HG03439 (cell line): ENCODE results near the gene KIAA1549.
"Not testable (repeated sequence)": the region's sequence is repeated elsewhere in the genome, so short reads cannot be mapped to it uniquely, and the experiment has no call there.

ENCODE experiments used
- ATAC-seq: cut with Tn5 transposase; IDR thresholded peaks from one replicate; pipeline ENCODE4 v1.9.1; 2021; ENCODE audit warnings: mild to moderate bottlenecking, moderate library complexity; ENCODE audit not compliant: unreplicated experiment

KIAA1549 gene

DNA sequence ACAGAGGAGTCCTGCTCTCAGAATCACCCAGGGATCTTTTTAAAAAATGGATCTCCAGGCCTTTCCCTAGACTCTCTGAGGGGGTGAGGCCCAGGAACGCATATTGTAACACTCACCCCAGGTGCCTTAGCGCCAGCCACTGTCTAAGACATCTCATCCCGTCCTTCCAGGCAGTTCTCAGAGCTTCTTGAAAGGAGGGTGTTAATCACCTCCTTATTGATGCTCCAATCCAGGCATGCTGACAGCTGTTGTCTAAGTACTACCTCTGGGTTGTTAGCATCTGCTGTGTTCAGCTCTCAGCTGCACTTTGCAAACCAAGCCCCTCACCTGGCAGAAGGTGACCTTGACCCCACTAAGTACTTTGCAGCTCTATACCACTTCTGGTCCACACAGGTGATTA lies 36.0 kb downstream of the KIAA1549 start:
- ATAC-seq = no peak

DNA sequence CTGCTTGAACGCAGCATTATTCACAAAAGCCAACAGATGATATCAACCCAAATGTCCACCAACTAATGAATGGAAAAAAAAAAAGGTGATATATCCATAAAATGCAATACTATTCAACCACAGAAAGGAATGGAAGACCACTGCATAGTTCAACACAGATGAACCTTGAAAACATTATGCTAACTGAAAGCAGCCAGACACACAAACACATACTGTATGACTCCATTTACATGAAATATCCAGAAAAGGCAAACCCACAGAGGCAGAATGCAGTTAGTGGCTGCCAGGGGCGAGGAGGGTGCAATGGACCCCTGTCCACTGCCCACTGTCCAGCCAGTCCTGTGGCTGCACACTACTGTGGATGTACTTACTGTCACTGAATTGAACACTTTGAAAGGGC lies 36.6 kb downstream of the KIAA1549 start:
- no peak for ATAC-seq

DNA sequence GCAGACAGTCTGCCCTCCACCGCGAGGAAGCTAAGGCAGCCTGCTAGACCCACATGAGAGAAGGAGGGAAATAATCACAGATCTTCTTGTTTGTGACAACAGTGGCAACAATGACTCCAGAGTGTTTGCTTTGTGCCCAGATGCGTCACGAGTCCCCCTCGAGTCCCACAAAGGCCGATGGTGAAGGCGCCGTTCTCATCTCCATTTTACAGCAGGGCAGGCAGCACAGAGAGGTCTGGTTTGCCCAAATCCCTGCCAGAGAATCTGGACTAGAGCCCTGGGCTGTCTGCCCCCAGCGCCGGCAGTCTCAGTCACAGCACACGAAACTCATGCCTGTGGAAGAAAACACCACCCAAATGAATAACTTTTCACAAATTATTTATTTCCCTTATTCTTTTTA lies 38.1 kb downstream of the KIAA1549 start:
- no peak for ATAC-seq

DNA sequence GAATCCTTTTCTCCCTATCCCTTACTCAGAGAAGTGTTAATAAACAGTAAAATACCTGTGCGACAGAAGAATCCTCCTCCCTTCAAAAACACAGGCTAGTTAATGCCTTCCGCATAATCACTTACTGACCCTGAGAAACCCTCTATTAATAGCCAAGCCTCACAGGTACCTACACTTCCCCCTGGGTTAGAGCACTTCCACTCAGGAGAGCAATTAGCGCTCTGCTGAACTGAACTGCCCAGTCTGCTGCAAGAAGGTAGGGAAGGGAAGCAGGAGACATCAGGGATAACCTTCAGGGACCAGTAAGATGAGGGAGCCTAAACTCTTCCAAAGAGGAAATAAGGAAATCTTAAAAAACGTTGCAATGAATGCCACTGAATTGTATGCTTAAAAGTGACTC lies 39.6 kb downstream of the KIAA1549 start:
- no peak for ATAC-seq

DNA sequence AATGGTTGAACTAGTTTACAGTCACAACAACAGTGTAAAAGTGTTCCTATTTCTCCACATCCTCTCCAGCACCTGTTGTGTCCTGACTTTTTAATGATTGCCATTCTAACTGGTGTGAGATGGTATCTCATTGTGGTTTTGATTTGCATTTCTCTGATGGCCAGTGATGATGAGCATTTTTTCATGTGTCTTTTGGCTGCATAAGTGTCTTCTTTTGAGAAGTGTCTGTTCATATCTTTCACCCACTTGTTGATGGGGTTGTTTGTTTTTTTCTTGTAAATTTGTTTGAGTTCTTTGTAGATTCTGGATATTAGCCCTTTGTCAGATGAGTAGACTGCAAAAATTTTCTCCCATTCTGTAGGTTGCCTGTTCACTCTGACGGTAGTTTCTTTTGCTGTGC lies 40.6 kb downstream of the KIAA1549 start:
- ATAC-seq = not testable (repeated sequence)

DNA sequence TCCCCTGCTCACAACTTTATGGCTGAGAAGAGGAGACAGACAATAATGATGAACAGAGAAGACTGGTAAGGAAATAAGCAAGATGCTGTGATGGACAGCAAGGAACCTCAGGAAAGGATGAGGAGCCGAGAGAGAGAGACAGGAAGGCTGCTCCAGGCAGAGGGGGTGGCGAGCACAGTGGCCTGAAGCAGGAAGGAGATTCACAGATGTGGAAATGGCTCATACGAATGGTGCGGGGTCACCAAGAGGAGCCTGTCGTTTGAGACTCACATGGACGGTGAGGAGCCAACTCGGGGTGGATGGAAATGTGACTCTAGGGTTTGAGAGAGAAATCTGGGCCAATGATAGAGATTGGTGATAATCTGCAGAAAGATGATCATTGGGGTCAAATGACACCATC lies 43.7 kb downstream of the KIAA1549 start:
- no peak for ATAC-seq

DNA sequence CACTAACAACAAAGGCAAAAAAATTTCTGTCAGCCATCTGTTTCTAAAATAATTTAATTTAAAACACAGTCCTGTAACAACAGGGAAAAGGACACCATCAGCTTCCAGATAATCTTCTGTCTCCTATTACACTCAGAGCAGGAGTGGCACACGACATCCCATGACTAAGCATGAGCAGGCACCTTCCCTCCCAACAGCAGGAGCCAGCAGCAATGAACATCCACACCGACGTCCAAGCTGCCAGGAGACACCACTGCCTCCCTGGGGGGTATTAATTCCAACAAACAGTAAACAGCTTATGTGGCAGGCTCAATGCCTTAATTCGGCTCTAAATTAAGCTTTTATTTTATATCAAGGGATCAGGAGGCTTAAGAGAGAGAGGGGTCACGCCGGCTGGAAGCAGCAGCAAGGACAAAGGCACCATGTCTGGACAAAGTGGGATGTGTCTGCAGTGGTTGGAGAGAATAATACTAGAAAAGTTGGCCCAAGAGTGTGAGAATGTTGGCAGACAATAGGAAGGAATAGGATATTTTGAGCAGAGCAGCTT lies 45.7 kb downstream of the KIAA1549 start:
- ATAC-seq = no peak

DNA sequence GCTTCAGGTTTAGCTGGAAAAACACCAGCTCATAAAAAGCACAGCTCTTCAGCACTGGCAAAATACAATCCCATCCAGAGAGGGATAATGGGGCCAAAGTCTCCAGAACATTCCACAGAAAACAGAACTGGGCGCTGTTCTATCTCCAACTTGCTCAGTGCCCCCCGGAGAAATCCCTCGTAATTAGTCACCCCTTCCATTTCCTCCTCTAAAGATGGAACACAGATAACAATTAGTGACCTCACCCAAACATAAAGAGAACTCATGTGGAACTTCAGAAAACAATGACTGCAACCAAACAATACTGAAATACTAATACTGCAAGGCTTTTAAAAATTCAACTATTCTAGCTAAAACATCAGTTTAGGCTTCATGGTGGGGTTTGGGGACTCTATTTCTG lies 46.3 kb downstream of the KIAA1549 start:
- ATAC-seq = no peak

DNA sequence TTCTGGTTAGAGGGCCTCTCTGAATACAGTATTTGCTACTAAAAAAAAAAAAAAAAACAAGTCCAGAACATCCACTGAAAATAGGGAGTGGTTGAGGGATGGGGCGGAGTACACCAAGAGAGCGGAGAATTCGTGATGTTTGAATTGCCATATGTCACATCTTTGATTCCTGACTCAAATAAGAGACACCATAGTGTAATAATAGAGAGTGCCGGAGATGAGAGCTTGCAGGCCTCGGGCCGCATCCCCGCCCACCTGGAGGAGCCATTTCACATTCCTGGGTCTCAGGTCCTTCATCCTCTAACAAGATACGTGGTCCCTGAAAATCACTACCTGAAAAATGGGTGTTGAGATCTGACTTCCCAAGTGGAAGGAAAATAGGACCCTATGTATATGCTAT lies 46.8 kb downstream of the KIAA1549 start:
- ATAC-seq = no peak

DNA sequence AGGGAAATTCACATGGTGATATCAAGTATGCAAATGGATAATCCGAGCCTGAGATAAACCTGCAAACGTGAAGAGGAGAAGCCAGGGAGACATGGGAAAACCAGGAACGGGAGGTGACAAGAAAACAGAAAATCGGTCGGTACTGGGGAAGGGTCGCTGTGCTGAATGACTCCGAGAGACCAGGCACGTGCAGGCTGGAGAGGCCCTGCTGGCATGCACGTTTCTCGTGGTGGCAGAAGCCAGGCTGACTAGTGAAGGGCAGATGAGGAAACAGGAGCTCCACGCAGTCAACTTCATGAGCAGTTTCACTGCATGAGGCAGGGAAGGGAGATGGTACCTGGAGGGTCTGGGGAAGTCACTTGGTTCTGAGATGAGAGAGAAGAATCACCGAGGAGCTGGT lies 48.3 kb downstream of the KIAA1549 start:
- ATAC-seq = no peak

DNA sequence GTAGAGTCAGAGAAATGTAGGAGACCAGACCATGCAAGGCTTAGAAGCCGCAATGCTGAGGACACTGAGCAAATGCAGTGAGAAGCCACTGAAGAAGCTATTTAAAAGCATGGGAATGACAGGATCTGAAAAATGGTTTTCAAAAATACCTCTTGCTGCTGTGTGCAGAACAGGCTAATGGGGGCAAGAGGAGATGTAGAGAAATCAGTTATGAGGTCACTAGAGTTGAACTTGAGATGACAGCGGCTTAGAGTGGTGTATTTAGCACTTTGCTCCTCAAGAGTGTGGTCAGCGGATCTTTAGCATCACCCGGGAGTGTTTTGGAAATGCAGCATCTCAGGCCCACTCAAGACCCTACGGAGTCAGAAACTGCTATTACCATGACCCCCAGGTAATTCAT lies 48.8 kb downstream of the KIAA1549 start:
- no peak for ATAC-seq

DNA sequence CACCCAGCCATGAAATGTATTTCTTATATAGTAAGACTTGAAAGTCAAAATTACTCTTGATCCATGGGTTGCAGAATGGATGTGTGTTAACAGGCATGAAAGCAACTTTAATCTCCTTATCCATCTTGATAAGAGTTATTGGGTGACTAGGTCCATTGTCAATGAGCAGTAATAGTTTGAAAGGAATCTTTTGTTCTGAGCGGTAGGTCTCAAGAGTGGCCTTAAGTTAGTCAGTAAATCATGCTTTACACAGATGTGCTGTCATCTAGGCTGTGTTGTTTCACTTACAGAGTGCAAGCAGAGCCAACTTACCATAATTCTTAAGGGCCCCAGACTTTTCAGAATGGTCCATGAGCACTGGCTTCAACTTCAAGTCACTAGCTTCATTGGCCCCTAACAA lies 51.2 kb downstream of the KIAA1549 start:
- no peak for ATAC-seq

DNA sequence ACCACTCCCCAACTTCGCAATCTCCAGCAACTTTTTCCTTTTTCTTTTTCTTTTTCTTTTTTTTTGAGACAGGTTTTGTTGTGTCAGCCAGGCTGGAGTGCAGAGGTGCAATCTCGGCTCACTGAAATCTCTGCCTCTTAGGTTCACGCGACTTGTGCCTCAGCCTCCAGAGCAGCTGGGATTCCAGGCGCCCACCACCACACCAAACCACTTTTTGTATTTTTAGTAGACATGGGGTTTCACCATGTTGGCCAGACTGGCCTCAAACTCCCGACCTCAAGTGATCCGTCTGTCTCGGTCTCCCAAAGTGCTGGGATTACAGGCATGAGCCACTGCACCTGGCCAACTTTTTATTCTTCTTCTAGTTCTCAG lies 55.0 kb downstream of the KIAA1549 start:
- ATAC-seq = no peak

DNA sequence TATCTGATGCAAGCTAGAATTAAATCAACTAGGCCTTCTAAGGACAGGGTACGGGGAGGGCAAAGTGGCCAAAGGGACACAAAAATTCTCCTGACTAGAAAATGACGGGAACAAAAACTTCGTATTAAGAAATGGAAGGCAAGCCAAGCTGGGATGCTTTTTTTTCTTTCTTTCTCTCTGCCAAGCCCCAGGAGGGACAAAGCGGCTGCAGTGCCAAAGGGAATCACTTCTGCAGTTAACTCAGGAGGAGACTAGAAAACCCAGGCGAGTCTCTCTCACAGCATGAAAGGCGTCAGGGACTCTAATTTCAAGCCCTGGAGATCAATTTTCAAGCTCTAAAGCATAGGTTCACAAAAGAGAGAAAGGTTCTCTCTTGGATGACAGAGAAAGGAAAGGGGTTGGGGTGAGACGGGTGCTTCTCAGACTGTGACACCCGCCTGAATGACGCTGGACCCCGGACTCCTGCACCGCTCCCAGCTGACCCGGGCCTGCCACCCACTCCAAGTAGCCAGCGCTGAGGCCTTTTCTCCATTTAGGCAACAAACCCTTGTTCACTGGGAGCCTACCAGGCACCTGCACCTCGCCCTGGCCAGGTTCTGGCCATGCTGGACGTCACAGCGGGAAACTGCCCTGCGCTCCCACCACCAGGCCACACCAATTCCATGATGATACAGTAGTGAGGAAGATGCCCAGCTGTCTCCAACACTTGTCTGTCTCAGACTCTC lies 56.5 kb downstream of the KIAA1549 start:
- ATAC-seq = no peak

DNA sequence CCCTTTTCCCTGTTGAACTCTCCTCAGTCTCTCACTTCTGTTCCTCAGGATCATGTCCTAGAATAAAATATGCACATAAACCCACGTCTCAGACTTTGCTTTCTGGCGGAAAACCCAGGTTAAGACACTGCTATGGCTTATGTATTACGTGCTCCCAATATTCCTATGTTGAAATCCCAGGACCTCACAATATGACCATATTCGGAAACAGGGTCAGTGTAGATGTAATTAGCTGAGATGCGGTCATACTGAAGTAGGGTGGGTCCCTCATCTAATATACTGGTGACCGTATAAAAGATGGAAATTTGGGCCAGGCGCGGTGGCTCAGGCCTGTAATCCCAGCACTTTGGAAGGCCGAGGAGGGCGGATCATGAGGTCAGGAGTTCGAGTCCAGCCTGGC lies 59.9 kb downstream of the KIAA1549 start:
- ATAC-seq = no peak

DNA sequence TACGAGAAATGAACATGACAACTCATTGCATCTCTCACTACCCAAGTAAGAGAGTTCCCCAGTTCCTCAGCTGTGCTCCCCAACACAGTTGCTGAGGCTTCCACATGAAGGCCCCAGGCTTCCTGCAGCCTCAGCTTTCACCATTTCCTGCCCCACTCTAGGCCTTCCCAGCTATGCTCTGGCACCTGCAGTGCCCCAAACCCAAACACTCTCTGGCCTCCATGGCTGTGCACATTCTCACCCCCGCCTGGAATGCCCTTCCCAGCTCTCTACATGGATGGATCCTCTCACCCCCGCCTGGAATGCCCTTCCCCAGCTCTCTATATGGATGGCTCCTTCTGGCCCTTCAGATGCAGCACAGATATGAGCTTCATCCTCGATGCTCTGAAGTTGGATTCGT lies 61.3 kb downstream of the KIAA1549 start:
- ATAC-seq = no peak

DNA sequence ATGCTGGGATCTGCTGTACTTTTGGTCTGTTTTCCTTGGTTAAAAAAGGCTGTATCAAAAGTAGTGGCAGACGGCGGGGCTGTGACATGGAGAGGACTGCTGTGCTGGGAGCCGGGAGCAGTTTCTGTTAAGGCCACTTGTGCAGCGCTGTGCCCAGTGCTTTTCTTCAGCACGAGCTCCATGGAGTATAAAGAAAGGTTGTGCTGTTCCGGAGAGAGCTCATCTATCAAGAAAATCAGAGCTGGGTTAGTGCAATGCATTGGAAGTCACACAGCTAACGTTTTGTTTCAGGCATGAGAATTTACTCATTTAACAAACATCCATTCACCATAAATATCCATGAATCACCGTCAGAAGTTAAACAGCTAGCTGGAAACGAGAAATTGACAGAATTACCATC lies 62.0 kb downstream of the KIAA1549 start:
- no peak for ATAC-seq

DNA sequence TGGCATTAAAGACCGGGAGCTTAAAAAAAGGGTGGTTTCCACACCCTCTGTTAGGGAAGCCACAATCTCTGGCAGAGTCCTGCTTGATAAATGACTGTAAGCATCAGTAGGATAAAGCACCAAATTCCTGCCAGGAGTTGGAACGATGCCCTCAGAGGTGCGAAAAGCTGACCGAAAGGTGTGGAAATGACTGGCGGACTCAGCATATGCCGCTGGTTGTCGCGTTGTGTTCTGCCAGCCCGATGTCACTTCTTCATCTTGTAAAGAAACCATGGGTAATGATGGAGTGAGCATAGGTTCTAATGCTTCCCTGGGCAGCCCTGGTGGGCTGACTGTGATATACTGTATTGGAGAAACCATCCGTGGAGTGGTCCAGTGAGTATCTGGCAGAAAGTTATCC lies 62.4 kb downstream of the KIAA1549 start:
- ATAC-seq = no peak

DNA sequence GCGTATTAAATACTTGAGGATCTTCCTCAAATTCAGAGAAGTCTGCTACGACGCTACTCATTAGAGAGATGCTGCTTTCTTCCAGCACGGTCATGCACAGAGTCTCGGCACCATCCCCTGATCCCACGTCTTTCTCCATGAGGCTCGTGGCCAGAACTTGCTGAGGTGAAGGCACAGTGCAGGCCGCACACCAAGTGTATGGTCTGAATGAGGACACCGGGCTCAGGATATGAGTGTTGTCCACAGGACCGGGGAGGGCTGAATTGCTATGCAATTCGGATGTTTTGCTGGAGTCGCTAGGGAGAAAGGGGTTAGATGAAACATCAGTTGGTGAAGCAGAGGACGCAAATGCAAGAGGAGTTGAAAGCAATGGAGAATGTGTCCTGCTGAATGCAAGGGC lies 63.0 kb downstream of the KIAA1549 start:
- no peak for ATAC-seq

DNA sequence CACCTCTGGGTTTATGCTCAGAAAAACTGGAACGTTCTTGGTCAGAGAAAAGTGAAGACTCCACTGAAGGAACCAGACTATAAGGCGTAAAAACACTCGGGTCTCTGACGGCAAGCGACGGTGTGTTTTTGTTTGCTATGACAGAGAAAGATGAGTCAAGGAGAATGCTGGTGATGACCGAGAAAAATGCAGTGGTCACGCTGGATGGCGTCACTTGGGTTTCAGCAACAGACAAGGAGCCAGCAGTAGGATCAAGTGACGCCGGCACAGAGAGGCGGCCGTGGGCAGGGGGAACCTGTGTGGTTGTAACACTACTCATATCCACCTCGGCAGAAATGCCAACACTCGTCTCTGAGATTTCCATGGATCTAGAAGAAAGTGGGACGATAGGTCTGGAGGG lies 63.4 kb downstream of the KIAA1549 start:
- no peak for ATAC-seq

DNA sequence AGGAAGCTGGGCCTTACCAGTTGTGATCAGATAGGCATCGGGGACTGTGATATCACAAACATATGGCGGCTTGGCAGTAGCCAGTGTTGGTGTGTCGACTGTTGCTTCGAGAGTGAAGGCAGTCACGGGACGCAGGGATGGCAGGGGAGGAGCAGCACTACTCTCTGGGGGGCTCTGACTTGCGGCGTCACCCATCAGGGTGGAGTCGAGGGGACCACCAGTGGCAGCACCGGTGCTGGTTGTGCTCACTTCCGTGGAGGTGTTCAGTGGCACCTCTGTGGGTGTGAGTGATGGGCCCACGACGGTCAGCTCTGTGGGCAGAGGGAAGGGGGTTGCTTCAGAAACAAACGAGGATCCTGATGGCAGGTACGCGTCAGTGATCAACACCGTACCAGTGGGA lies 64.5 kb downstream of the KIAA1549 start:
- no peak for ATAC-seq

DNA sequence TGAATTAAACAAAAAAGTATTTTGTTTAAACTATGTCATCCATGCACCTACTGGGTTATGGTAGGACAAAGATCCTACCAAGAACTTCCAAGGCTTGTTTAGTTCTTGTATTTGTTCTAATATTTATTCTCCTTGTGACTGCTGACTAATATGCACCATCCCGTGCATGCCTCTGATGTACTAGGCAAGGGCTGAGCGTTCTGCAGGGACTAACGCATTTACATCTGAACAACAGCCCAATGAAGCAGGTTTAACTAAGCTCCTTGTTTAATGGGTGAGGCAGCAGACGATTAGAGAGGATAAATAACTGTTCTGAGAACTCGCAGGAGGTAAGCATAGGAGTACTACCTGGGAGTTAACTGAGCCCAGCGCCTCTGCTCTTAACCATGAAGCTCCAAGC lies 64.9 kb downstream of the KIAA1549 start:
- no peak for ATAC-seq

DNA sequence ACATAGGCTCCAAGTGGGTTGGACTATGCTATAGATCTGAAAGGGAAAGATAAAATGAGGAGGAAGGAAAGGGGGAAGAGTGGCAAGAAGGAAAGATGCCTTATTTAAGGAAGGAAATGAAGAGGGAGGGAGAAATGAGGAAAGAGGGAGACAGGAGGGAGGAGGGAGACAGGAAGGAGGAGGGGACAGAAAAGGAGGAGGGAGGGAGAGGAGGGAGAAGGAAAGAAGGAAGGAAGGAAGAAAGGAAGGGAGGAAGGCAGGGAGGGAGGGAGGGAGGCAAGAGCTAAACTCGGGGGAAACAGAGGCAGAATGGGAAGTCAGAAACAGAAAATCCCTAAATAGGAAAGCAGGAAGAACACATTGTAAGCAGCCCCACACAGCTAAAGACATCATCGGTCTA lies 67.4 kb downstream of the KIAA1549 start:
- ATAC-seq = no peak
